Globus pallidus (tissue), 1 donor: ENCODE measurements around the gene ARHGAP33.

Source experiments
- DNase-seq: peaks from one replicate; pipeline ENCODE4 v3.0.0-alpha.2; 2015; ENCODE audit warnings: low spot score

ARHGAP33 gene

GRCh38 chr19:35739275-35740107 is 35.9 kb upstream of the ARHGAP33 start:
- no peak for DNase-seq

- no peak for DNase-seq
Observed at GRCh38 chr19:35740108-35740422, 35.3 kb upstream of the ARHGAP33 start.

DNA sequence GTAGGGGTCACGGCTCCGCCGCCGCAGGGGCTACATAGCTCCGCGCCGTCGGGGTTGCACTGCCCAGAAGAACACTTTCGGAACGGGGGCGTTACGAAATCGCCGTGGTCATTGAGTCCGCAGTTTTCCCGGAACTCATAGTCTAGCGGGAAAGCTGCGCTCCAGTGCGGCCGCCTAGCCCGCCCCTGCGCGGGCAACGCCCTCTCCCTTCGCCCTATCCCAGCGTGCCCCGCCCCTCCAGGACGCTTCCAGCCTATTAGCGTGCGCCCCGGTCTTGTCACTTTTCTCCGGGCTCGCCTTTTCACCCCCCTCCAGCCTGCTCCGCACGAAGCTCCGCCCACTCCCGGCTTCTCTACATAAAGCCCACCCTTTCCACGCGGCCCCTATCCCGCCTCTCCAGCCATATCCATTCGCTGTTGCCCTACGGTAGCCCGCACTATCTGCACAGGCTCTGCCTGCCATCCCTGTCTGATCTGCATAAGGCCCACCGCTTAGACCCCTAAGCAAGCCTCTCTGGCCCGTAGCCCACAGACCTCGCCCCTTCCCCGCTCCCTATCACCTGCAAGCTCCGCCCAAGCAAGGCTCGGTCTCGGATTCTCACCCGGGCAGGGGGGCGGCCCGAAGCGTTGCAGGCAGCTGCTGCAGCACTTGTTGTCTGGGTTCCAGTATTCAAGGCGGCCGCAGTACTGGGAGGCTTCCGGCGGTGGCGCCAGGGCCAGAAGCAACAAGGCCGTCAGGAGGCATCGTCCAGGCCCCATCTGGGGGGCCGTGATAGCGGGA is 34.8 kb upstream of the ARHGAP33 start:
- peak; percentile 98 for DNase-seq

- no peak for DNase-seq
Observed at GRCh38 chr19:35741203-35741515, 34.2 kb upstream of the ARHGAP33 start.

DNA sequence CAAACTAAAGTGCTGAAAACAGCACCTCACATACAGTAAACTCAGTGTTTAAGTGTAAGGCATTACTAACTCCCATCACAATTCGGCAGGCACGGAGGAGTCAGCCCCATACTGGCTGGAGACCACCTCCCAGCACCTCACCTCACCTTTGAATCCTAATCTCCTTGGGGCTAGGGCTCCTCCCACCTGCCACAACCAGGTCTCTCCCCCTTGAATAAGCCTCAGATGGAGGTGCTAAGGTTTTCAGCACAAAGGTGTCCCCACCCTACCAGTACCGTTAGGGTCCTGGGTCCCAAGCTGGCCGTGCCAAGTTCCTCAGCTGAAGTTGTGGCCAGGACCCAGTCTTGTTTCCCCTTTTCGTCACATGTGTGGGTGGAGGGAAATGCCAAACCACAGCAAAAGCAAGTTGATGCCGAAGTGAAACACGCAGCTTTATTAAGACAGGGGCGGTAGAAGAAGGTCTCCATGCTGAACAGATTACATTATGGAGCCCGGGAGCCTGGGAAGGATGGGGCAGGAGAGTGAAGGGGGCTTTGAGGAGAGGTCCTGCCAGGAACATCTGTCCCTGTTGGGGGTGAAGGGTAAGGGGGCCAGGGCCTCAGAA is 33.1 kb upstream of the ARHGAP33 start, which contains the start of gene IGFLR1:
TSS of gene IGFLR1 (minus strand) at position 332 of the 604 bp plus-strand sequence. CDS start 1,272 bp downstream, outside the sequence.
- DNase-seq, result peak; percentile 55

GRCh38 chr19:35743640-35744429 is 31.5 kb upstream of the ARHGAP33 start:
- no peak for DNase-seq

GRCh38 chr19:35744430-35745327 is 30.7 kb upstream of the ARHGAP33 start:
- DNase-seq, result peak; percentile 97

DNA sequence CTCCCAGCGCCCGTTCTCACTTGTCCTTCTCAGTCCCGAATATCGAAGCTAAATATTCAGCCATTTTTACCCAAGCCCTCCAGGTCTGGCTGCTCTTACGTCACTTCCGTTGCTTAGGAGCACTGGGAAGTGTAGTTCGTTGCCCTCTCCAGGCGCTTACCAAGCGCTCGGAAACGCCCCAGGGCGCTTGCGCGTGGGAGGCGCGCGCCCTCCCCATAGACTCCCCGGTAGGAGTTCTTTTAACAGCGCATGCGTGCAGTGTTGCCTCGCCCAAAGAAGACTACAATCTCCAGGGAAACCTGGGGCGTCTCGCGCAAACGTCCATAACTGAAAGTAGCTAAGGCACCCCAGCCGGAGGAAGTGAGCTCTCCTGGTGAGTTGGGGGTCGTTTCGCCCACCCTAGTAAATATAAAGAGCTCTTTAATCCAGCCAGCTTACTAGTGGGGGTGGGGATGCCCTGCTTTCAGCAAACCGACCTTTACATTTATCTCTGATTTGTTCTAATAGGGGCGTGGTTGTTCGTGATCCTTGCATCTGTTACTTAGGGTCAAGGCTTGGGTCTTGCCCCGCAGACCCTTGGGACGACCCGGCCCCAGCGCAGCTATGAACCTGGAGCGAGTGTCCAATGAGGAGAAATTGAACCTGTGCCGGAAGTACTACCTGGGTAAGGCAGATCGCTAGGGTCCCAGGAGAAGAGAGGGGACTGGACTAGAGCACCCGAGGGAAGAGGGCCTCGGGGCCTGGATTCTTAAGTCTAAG is 29.9 kb upstream of the ARHGAP33 start, which contains the start of the genes PSENEN and U2AF1L4:
TSS of gene PSENEN (plus strand) at position 324 of the 759 bp plus-strand sequence. CDS start at position 604, 280 bp downstream.
TSS of gene U2AF1L4 (minus strand) at position 91 of the 759 bp plus-strand sequence. CDS start at position 64, 27 bp downstream.
- DNase-seq, result peak; percentile 100

- DNase-seq, result no peak
Observed at GRCh38 chr19:35746087-35746462, 29.3 kb upstream of the ARHGAP33 start.

DNA sequence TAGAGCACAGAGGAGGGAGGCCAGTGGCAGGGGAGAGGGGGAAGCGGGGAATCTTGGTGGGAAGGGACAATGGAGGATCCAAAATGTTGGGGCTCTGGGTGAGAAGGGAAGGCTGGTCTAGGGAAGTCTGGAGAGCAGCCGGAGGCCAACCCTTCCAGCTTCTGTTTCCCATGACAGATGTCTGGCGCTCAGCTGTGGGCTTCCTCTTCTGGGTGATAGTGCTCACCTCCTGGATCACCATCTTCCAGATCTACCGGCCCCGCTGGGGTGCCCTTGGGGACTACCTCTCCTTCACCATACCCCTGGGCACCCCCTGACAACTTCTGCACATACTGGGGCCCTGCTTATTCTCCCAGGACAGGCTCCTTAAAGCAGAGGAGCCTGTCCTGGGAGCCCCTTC is 28.8 kb upstream of the ARHGAP33 start:
- DNase-seq, result no peak

GRCh38 chr19:35748106-35749020 is 27.0 kb upstream of the ARHGAP33 start, which contains the start of gene LIN37:
LIN37 (plus strand) TSS chr19:35748576; CDS start chr19:35748725, 149 bp downstream.
- peak; percentile 100 for DNase-seq

GRCh38 chr19:35750167-35750566 is 25.2 kb upstream of the ARHGAP33 start:
- DNase-seq, result no peak

DNA sequence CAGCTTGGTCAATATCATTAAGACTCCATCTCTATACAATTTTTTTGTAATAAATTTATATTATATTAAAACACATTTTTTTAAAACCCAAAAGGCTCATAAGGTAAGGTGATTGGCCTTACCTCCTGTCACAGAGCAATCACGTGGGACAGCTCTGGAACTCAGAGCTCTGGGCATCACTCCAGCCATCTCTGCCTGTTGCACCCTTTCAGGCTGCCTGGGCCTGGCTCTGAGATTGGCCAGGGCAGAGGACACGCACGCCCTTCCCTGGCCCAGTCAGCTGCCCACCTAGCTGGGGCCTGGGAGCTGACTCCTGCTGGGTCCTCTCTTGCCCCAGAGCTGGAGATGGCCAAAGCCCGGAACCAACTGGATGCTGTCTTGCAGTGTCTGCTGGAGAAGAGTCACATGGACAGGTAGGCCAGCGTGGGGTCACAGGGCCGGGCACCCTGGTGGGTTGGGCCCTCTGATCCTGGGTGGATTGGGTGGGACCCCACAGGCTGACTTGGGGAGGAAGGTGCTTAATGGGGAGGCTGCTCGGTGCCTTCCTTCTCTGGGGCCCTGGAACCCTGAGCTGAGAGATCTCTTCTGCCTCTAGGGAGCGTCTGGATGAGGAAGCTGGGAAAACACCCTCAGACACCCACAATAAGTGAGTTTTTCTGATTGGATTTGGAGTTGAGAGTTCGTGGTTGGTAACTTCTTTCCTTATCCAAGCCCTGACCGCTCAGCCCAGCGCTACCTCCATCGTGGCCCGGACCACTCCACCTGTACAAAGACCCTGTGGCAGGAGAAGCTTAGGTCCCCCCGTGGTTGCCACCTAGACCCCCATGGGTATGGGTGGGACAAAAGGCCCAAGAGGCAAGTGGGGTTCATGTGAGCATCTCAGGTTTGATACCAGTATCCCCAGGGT is 23.3 kb upstream of the ARHGAP33 start:
- no peak for DNase-seq

DNA sequence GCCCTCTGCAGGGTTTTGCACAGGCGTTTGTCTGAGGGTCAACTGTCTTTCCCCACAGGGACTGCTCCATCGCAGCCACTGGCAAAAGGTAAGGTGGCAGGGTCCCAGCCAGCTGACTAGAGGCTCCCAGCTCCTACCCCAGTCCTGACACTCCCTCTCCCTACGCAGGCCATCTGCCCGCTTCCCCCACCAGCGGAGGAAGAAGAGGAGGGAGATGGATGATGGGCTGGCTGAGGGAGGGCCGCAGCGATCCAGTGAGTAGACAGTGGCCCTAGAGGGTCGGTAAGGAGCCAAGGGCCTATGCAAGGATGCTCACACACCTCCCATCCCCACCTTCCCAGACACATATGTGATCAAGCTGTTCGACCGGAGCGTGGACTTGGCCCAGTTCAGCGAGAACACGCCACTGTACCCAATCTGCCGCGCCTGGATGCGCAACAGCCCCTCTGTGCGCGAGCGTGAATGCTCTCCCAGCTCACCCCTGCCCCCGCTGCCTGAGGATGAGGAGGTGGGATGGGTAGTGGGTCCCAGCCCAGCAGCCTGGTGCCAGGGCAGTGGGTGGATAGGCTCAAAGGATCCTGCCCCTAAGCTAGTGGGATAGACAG is 22.5 kb upstream of the ARHGAP33 start:
- DNase-seq, result no peak

DNA sequence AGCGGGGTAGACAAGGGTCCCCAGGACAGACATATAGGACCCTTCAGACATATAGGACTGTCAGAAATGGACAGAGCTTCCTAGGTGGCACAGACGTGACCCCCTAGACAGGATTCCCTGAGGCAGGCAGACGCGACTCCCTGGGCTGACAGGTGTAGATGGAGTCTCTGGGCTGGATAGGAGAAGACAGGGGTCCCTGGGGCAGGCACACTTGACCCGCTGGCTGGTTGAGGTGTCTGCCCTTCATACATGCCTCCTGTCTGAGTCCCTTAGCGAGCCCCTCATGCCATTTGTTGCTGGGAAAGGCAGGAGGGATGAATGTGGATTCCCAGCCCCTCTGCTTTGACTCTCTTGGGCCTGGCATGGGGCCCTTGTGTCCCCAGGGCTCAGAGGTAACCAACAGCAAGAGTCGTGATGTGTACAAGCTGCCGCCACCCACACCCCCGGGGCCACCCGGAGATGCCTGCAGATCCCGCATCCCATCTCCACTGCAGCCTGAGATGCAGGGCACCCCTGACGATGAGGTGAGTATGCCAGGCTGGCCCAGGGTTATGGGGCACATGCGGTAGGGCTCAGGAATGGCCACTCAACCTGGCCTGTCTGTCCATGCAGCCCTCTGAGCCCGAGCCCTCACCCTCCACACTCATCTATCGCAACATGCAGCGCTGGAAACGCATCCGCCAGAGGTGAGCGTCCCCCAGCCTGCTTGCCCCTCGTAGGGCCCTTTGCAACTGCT is 21.6 kb upstream of the ARHGAP33 start:
- no peak for DNase-seq

DNA sequence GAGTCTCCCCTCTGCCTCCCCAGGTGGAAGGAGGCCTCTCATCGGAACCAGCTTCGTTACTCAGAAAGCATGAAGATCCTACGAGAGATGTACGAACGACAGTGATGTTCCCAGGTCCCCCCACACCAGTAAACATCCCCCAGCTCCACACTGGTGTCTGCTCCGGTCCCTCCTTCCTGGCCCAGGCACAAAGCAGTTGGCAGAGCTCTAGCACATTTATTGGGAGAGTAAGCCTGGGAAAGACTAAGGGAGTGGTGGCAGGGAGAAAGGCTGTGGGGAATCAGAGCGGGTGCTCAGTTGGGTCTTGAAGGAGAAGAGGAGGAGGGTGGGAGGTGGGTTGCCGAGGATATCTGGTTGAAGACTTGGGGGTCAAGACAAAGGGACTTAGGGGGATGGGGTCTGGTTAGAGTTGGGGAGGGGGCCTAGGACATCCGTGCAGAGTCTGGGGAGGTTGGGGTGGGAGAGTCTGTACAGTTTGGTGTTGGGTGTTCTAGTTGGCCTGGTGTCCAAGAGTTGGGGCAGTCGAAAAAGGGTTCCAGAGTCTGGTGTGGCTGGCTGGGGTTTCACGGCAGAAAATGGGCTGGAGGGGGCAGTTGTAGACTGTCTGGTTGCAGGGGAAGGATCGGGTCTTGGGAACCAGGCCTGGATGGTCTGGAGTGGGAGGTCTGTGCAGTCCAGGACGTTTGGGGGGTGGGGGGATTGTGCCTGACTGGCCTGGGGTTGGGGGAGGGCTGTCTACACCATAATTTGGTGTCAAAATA is 20.8 kb upstream of the ARHGAP33 start:
- DNase-seq, result no peak
